GF-D8 (cell line): ENCODE results near the gene UTS2R.
A peak's percentile ranks its signal among the peaks of the same experiment; 100 is the strongest.
"Not testable (repeated sequence)": the region's sequence is repeated elsewhere in the genome, so short reads cannot be mapped to it uniquely, and the experiment has no call there.

Experiments used
- DNase-seq: peaks from one replicate; lab custom pipeline; 2025; lab: John Stamatoyannopoulos, UW

Gene UTS2R

GRCh38 chr17:82354804-82355308, 16.7 kb upstream of the UTS2R start:
- no peak for DNase-seq

DNA sequence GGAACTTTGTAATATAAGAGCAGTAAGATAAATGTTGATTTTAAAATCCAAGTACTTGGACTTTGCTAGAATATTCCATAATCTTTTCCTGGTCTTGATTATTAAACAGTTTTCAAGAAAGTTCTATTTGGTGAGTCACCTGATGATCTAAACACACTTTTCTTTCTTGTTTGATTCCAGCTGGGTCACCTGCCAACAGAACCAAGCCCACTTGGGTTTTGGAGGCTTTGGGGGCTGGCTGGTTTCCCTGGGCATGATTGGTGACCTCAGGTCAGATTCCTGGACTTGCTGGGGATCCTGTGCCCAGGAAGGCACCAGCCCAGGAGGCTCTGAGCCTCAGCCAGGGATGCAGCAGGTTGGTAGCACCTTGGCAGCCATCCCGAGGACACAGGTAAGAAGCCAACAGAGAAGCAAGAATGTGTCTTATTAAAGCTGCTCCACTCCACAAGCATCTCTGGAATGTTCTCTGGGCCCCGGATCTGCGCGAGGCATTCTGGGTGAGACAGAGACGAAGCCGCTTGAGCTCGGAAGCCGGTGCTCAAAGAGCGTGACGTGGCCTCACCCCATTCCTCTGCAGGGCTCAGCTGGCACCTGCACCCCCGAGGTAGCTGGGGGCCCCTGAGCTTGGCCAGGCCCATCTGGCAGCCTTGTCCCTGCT, 15.7 kb upstream of the UTS2R start:
- DNase-seq: no peak

- DNase-seq: no peak
These were observed 14.7 kb upstream of the UTS2R start for GRCh38 chr17:82356845-82357355.

DNA sequence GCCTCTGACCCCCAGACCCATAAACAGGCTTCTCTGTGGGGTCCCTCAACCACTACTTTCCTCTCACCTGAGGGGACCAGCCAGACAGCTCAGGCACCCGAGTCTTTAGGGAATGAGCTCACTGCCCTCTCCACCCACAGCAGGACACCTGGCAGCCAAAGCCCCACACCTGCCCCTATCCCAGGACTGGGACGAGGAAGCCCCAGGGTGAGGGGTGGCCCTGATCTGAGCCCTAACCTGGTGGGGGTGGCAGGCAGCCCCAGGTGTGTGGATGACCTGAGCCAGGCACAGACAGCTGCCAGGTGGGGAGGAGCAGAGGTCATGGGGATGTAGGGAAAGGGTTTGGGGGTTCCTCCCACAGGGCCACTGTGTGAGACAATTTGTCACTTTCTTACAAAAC, 14.2 kb upstream of the UTS2R start:
- no peak for DNase-seq

DNA sequence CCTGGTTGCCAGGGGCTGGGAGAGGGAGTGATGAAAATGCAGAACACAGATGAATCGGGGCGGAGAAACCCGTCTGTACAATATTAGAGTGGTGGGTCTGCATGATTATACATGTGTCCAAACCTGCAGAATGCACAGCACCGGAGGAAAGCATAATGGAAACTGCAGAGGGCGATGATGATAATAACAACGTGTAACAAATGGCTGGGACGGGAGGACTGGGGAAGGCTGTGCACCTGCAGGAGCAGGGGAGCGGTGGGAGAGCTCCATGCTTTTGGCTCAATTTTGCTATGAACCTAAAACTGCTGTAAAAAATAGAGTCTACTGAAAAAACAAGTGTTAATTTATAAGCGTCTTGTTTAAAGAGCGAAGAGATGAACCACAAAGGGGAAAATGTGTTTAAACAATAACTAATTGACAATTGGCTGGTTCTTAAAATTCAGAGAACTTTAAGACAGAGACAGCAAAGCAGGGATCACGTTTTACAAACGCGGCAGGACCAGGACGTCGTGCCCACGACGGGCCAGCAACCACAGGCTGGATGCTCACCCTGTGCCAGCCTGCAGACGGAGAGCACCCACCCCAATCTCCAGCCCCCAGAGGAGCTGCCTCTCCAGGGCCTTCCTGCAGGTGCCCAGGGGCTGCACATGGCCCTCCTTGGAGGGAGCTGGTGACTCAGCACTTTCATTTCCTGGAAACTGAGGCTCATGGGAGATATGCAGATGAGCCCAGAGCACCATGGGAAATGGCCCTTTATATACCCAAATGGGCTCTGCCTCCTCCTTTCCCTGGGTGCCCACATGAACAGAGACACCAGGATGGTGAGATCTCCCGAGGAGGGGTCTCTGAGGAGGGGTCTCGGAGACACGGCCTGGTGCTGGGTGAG, 12.9 kb upstream of the UTS2R start, which contains the start of gene TEX19:
TEX19 (plus strand) TSS at position 783 of the 886 bp plus-strand sequence. CDS start 2,904 bp downstream, outside the sequence.
- peak; percentile 20 for DNase-seq

DNA sequence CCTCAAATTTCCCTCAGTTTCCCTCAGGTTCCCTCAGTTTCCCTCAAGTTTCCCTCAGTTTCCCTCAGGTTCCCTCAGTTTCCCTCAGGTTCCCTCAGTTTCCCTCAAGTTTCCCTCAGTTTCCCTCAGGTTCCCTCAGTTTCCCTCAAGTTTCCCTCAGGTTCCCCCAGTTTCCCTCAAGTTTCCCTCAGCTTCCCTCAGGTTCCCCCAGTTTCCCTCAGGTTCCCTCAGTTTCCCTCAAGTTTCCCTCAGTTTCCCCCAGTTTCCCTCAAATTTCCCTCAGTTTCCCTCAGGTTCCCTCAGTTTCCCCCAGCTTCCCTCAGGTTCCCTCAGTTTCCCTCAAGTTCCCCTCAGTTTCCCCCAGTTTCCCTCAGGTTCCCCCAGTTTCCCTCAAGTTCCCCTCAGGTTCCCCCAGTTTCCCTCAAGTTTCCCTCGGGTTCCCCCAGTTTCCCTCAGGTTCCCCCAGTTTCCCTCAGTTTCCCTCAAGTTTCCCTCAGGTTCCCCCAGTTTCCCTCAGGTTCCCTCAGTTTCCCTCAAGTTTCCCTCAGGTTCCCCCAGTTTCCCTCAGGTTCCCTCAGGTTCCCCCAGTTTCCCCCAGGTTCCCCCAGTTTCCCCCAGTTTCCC, 12.0 kb upstream of the UTS2R start:
- not testable (repeated sequence) for DNase-seq

DNA sequence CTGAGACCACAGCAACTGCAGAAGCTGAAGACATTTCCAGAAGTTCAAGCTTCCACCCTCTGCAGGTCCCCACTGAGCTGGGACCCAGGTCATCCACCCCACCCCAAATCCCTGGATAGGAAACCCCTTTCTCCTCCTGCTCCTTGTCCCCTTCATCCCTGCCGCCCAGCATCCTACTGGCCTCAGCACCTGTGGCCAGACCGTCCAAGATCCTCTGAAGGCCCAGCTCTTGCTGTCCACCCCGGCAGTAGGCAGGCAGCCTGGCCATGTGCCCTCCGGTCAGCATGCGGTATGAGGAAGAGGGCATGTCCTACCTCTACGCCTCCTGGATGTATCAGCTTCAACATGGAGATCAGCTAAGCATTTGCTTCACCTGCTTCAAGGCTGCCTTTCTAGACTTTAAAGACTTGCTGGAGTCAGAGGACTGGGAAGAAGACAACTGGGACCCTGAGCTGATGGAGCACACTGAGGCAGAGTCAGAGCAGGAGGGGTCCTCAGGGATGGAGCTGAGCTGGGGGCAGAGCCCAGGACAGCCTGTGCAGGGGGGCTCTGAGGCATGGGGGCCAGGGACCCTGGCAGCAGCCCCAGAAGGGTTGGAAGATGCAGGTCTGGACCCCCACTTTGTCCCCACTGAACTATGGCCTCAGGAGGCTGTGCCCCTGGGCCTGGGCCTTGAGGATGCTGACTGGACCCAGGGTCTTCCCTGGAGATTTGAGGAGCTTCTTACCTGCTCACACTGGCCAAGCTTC, 9.5 kb upstream of the UTS2R start:
- DNase-seq: no peak

DNA sequence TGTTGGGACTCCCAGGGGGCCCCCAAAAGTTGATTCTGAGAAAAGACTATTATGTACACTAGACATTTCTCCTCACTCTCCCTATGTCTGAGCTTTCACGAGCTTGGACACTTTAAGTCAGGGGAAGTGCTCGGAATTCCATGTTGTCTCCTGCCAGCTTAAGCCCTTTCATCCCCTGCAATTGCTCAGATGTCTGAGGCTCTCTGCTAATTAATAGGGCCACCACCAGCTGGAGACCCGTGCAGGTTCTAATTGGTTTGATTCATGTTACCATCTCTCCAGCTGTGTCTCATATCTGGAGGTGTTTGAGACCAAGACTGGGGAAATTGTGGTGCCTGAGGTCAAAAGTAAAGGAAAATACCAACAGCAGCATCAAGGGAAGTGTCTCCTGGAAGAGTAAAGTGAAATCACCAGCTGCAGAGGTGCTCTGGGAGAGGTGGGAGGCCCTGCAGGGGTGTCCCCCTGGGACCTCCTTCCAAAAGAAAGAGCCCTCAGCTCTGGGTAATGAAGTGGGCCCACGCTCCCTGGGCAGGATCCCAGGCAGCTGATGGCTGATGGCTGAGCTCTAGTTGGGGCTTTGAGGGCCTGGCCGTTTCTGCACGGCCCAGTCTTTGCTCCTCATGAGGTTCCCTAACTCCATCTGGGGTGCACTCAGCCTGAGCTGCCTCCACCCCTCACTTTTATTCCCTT, 5.8 kb upstream of the UTS2R start:
- no peak for DNase-seq

DNA sequence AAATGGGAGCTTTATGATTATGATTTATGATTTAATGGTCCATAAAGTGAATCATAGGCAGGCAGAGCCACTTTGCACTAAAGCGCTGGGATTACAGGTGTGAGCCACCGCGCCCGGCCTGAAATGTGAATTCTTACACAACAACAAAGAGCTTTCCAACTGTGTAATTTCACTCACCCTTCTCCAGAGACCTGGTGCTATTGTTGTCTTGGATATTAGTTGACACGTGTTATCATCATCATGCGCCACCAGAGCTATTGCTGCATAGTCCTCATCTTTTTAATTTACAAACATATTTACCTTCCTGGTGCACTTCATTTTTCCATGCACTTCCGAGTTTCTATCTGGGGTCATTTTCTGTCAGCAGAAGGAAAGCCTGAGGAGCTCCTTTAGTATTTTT, 4.8 kb upstream of the UTS2R start:
- no peak for DNase-seq

DNA sequence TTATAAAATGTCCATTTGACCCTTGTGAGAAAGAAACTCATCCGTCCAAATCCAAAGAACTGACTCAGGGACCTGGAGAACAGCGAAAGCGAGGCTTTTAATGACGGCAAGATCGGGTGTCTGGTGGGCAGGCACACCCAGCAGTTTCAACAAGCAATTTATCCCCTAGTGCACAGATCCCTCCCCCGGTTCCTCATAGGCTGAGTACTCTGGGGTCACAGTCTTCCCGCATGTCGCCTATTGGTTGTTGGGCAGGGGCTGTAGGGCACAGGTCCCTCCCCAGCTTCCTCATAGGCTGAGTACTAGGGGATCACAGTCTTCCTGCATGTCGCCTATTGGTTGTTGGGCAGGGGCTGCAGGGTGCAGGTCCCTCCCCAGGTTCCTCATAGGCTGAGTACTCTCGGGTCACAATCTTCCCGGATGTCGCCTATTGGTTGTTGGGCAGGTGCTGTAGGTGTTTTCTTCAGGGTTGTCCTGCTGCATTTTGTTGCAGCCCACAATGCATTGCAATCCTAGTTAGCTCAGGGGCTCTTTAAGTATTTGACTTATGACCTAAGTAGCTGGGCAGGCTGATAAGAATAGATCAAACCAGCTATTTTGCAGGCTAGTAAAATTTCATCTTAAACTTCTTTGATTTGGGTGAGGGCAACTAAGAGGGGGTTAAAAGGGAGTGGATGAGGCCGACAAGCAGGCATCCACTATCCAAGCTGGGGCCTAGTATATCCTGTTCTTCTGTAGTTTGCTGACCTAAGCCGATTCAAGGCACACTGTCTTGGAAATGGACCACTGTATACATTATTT, 3.6 kb upstream of the UTS2R start:
- no peak for DNase-seq

DNA sequence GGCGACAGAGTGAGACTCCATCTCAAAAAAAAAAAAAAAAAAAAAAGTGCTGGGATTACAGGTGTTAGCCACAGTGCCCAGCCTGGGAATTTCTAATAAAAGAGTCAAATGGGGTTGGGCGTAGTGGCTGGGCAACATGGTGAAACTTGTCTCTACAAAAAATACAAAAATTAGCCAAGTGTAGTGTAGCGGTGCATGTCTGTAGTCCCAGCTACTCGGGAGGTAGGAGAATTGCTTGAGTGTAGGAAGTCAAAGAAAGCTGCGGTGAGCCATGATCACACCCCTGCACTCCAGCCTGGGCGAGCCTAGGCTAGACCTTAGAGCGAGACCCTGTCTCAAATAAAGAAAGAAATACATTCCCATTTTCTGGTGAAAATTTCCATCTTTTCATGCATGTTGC, 2.4 kb upstream of the UTS2R start:
- no peak for DNase-seq

- DNase-seq: no peak
These were observed 863 bp upstream of the UTS2R start for GRCh38 chr17:82370471-82371332.

GRCh38 chr17:82372249-82373071, 895 bp downstream of the UTS2R start:
- DNase-seq: no peak

DNA sequence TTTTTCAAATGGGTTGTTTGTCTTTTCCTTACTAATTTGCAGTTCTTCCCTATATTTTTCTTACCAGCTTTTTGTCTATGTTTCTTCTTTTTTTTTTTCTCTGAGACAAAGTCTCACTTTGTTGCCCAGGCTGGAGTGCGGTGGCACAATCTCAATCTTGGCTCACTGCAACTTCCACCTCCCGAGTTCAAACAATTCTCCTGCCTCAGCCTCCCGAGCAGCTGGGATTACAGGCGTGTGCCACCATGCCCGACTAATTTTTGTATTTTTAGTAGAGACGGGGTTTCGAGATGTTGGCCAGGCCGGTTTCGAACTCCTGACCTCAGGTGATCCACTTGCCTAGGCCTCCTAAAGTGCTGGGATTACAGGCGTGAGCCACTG, 1.5 kb downstream of the UTS2R start:
- DNase-seq: not testable (repeated sequence)

DNA sequence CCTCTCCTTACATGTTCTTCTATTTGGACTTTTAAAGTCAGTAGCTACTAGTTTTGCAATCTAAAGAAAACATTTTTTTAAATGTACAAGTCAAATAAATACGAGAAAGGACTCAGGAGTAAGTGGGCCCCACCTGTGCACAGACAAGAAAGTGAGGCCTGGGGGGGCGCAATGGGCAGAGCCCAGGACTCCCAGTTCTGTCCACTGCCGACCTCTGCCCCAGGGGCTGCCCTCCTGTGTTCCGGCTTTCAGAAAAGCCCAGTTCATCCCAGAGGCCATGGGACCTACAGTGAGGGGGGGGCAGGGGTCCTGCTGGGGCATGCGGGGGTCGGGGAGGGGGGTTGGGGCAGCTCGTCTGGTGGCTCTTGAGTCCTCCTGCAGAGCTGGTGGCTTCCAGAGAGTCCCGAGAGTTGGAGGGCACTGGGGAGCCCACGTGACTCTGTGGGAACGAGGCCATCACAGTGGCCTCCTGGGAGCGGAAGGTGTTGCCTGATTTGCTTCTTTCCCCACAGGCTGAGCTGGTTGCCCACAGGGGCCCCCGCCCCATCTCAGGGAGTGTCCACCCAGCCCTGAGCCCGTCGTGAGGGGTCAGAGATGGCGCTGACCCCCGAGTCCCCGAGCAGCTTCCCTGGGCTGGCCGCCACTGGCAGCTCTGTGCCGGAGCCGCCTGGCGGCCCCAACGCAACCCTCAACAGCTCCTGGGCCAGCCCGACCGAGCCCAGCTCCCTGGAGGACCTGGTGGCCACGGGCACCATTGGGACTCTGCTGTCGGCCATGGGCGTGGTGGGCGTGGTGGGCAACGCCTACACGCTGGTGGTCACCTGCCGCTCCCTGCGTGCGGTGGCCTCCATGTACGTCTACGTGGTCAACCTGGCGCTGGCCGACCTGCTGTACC, 2.4 kb downstream of the UTS2R start:
- DNase-seq: no peak

- no peak for DNase-seq
These were observed 3.2 kb downstream of the UTS2R start for GRCh38 chr17:82374626-82375331.
